ENCODE data around the gene GLI2. TPM values are rescaled to one million over a fixed set of nuclear protein-coding genes. Genes with fewer than 3 reads are reported as not detected.

GLI2 gene
- total RNA-seq, 1 donor = 10.1 TPM

GRCh38 chr2:120778244-120778643 lies 42.6 kb downstream of the GLI2 start:
- TF ChIP-seq CTCF (IDR thresholded peaks at IDR 0.05; ENCODE audit: extremely low read depth, low read depth, low read length) = no peak
- no peak overlapping the region for H3K4me2 ChIP-seq (ENCODE audit: insufficient read depth, low read length)
- no peak overlapping the region for H3K4me3 ChIP-seq (ENCODE audit: insufficient read depth, low read length)
- H3K36me3 ChIP-seq (ENCODE audit: insufficient read depth, low read length) = no peaks in the 10 kb centered on the region
- peaks cover 92% of the 10 kb centered on the region for H3K79me2 ChIP-seq (ENCODE audit: insufficient read depth, low read length)
- no peak overlapping the region for H2AFZ ChIP-seq (ENCODE audit: low read length)
- no peak for DNase-seq (ENCODE audit: insufficient read length, low spot score, missing footprints)
- H3K9me3 ChIP-seq (ENCODE audit: low read depth, low read length) = no peaks in the 10 kb centered on the region
- peaks cover 72% of the 10 kb centered on the region for H4K20me1 ChIP-seq (ENCODE audit: insufficient read depth, low read length)
- no peaks in the 10 kb centered on the region for H3K27me3 ChIP-seq (ENCODE audit: insufficient read depth, low read length)
- peak overlapping the region; percentile 36 for H3K27ac ChIP-seq (ENCODE audit: low read depth, low read length)
- H3K4me1 ChIP-seq (ENCODE audit: insufficient read depth, low read length) = peaks cover 25% of the 10 kb centered on the region

- H3K9me3 ChIP-seq (ENCODE audit: low read depth, low read length) = no peaks in the 10 kb centered on the region
- TF ChIP-seq CTCF (IDR thresholded peaks at IDR 0.05; ENCODE audit: extremely low read depth, low read depth, low read length) = peak; percentile 26
- peak; percentile 96 for DNase-seq (ENCODE audit: insufficient read length, low spot score, missing footprints)
- H4K20me1 ChIP-seq (ENCODE audit: insufficient read depth, low read length) = peaks cover 80% of the 10 kb centered on the region
- H3K27me3 ChIP-seq (ENCODE audit: insufficient read depth, low read length) = no peaks in the 10 kb centered on the region
- H3K79me2 ChIP-seq (ENCODE audit: insufficient read depth, low read length) = peaks cover 90% of the 10 kb centered on the region
- H3K36me3 ChIP-seq (ENCODE audit: insufficient read depth, low read length) = no peaks in the 10 kb centered on the region
- H3K27ac ChIP-seq (ENCODE audit: low read depth, low read length) = peak overlapping the region; percentile 52
- H3K4me1 ChIP-seq (ENCODE audit: insufficient read depth, low read length) = peaks cover 25% of the 10 kb centered on the region
- H2AFZ ChIP-seq (ENCODE audit: low read length) = no peak overlapping the region
- no peak overlapping the region for H3K4me3 ChIP-seq (ENCODE audit: insufficient read depth, low read length)
- no peak overlapping the region for H3K4me2 ChIP-seq (ENCODE audit: insufficient read depth, low read length)
Observed at GRCh38 chr2:120779781-120780283, 44.2 kb downstream of the GLI2 start.

- DNase-seq (ENCODE audit: insufficient read length, low spot score, missing footprints) = peak; percentile 44
- Histone ChIP-seq H3K36me3 (ENCODE audit: insufficient read depth, low read length) (no peaks in the 10 kb centered on the region), H3K27ac (ENCODE audit: low read depth, low read length) (no peak overlapping the region), H3K27me3 (ENCODE audit: insufficient read depth, low read length) (no peaks in the 10 kb centered on the region), H3K4me2 (ENCODE audit: insufficient read depth, low read length) (no peak overlapping the region), H4K20me1 (ENCODE audit: insufficient read depth, low read length) (peaks cover 81% of the 10 kb centered on the region), H3K9me3 (ENCODE audit: low read depth, low read length) (no peaks in the 10 kb centered on the region), H3K79me2 (ENCODE audit: insufficient read depth, low read length) (peaks cover 88% of the 10 kb centered on the region), H2AFZ (ENCODE audit: low read length) (no peak overlapping the region), H3K4me3 (ENCODE audit: insufficient read depth, low read length) (no peak overlapping the region), H3K4me1 (ENCODE audit: insufficient read depth, low read length) (peaks cover 25% of the 10 kb centered on the region)
- TF ChIP-seq CTCF (IDR thresholded peaks at IDR 0.05; ENCODE audit: extremely low read depth, low read depth, low read length) = no peak
Observed at GRCh38 chr2:120780402-120780801, 44.7 kb downstream of the GLI2 start.

- Histone ChIP-seq H3K27ac (ENCODE audit: low read depth, low read length) (no peak overlapping the region), H2AFZ (ENCODE audit: low read length) (no peak overlapping the region), H3K27me3 (ENCODE audit: insufficient read depth, low read length) (no peaks in the 10 kb centered on the region), H3K36me3 (ENCODE audit: insufficient read depth, low read length) (no peaks in the 10 kb centered on the region), H3K4me1 (ENCODE audit: insufficient read depth, low read length) (peaks cover 22% of the 10 kb centered on the region), H3K9me3 (ENCODE audit: low read depth, low read length) (no peaks in the 10 kb centered on the region), H4K20me1 (ENCODE audit: insufficient read depth, low read length) (peaks cover 79% of the 10 kb centered on the region), H3K4me2 (ENCODE audit: insufficient read depth, low read length) (no peak overlapping the region), H3K4me3 (ENCODE audit: insufficient read depth, low read length) (no peak overlapping the region), H3K79me2 (ENCODE audit: insufficient read depth, low read length) (peaks cover 86% of the 10 kb centered on the region)
- DNase-seq (ENCODE audit: insufficient read length, low spot score, missing footprints) = peak; percentile 50
- TF ChIP-seq CTCF (IDR thresholded peaks at IDR 0.05; ENCODE audit: extremely low read depth, low read depth, low read length) = no peak
Observed at GRCh38 chr2:120783371-120783791, 47.7 kb downstream of the GLI2 start.
